ENCODE measurements around the gene RBP3.

RBP3 gene

GRCh38 chr10:47348138-47348651 lies at the start of gene RBP3:
RBP3 (plus strand) TSS chr10:47348363; CDS start chr10:47348485, 122 bp downstream.
- no peak for DNase-seq (ENCODE audit: low spot score)

- no peak for DNase-seq (ENCODE audit: low spot score)
These were observed 49.4 kb upstream of the RBP3 start for GRCh38 chr10:47298715-47299114.

GRCh38 chr10:47299611-47300428 lies 48.3 kb upstream of the RBP3 start, which contains the start of gene GDF10:
GDF10 (plus strand) TSS chr10:47300197; CDS start chr10:47300652, 455 bp downstream.
- no peak for DNase-seq (ENCODE audit: low spot score)

GRCh38 chr10:47300429-47300931 lies 47.7 kb upstream of the RBP3 start:
- peak; percentile 29 for DNase-seq (ENCODE audit: low spot score)

GRCh38 chr10:47301833-47302232 lies 46.3 kb upstream of the RBP3 start:
- DNase-seq (ENCODE audit: low spot score) = no peak

GRCh38 chr10:47303105-47303504 lies 45.1 kb upstream of the RBP3 start:
- DNase-seq (ENCODE audit: low spot score) = no peak

- no peak for DNase-seq (ENCODE audit: low spot score)
These were observed 44.3 kb upstream of the RBP3 start for GRCh38 chr10:47303866-47304265.

- DNase-seq (ENCODE audit: low spot score) = no peak
These were observed 42.6 kb upstream of the RBP3 start for GRCh38 chr10:47305566-47305965.

GRCh38 chr10:47306387-47307210 lies 41.6 kb upstream of the RBP3 start:
- DNase-seq (ENCODE audit: low spot score) = no peak

- no peak for DNase-seq (ENCODE audit: low spot score)
These were observed 40.8 kb upstream of the RBP3 start for GRCh38 chr10:47307381-47307780.

GRCh38 chr10:47308775-47309174 lies 39.4 kb upstream of the RBP3 start:
- no peak for DNase-seq (ENCODE audit: low spot score)

- DNase-seq (ENCODE audit: low spot score) = no peak
These were observed 38.6 kb upstream of the RBP3 start for GRCh38 chr10:47309408-47310089.

- no peak for DNase-seq (ENCODE audit: low spot score)
These were observed 38.1 kb upstream of the RBP3 start for GRCh38 chr10:47310090-47310505.

GRCh38 chr10:47311193-47311931 lies 36.8 kb upstream of the RBP3 start:
- DNase-seq (ENCODE audit: low spot score) = no peak

GRCh38 chr10:47311932-47312662 lies 36.1 kb upstream of the RBP3 start:
- peak; percentile 68 for DNase-seq (ENCODE audit: low spot score)

GRCh38 chr10:47312663-47312995 lies 35.5 kb upstream of the RBP3 start:
- no peak for DNase-seq (ENCODE audit: low spot score)

GRCh38 chr10:47314416-47314970 lies 33.7 kb upstream of the RBP3 start:
- DNase-seq (ENCODE audit: low spot score) = no peak

- DNase-seq (ENCODE audit: low spot score) = no peak
These were observed 32.7 kb upstream of the RBP3 start for GRCh38 chr10:47315421-47315820.

GRCh38 chr10:47316131-47316530 lies 32.0 kb upstream of the RBP3 start:
- no peak for DNase-seq (ENCODE audit: low spot score)

GRCh38 chr10:47317251-47317650 lies 30.9 kb upstream of the RBP3 start:
- no peak for DNase-seq (ENCODE audit: low spot score)

Data from HuH-7.5 (cell line).